ENCODE results near the gene HSPA12A. TPM values are rescaled to one million over a fixed set of nuclear protein-coding genes. Genes with fewer than 3 reads are reported as not detected.

Gene HSPA12A
- total and polyA plus RNA-seq, 2 donors, result 1.7 to 4.4 TPM

DNA sequence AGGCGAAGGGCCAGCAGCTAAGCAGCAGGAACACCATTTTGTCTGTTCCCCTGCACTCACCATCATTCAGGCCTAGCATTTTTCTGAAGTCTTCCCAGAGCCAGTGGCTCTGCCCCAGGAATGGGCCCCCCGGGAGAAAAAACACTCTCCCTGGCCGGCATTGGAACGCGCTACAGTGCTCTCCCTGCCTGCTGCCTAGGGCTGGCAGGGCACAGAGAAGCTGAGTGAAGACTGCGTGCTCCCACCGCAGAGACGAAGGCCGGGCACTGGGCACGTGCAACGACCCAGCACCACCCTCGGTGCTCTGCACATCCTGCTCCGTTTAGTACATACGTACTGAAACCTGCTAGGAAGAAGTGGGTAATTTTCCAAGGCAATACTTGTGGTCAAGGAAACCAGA is 34.4 kb downstream of the HSPA12A start:
- Histone ChIP-seq H3K4me1 (ENCODE audit: control insufficient read depth in 2 of 2, insufficient read depth in 2 of 2, low read length in 2 of 2) (no peaks in the 10 kb centered on the region), H3K27me3 (ENCODE audit: control insufficient read depth in 2 of 2, insufficient read depth in 1 of 2, low read length in 1 of 2) (peaks cover 6% of the 10 kb centered on the region in 2 donors), H3K9me3 (ENCODE audit: control insufficient read depth in 2 of 2, insufficient read depth in 1 of 2, low read length in 1 of 2) (no peaks in the 10 kb centered on the region), H3K27ac (ENCODE audit: low read depth in 1 of 2, low read length in 1 of 2) (no peak overlapping the region), H3K36me3 (ENCODE audit: control insufficient read depth in 2 of 2, insufficient read depth in 2 of 2, low read length in 1 of 2) (no peaks in the 10 kb centered on the region), H3K4me3 (ENCODE audit: low read length in 2 of 2) (no peak overlapping the region)
- DNase-seq (ENCODE audit: low read depth in 6 of 9, low spot score in 9 of 9), result no peak
- 89% methylated on average over 14 of the region's 14 CpGs for WGBS

DNA sequence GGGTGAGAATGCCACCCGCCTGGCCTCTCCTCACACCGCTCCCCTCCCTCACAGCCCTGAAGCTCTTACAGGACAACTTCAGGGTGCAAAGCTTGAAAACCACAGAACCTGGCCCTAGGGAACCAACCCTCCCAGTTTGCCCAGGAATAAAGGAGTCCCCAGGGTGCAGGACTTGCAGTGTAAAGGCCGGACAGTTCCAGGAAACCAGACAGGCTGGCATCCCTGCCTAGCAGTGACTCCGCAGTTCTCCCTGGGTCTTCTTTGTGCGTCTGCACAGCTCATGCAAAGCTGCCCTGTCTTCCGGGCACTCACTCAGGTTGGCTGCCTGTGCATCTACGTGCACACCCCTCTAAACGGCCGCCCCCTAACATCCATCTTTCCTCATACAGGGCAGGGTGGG is 36.1 kb downstream of the HSPA12A start:
- peaks cover under 1 to 6% of the 10 kb centered on the region in 2 donors for H3K27me3 ChIP-seq (ENCODE audit: control insufficient read depth in 2 of 2, insufficient read depth in 1 of 2, low read length in 1 of 2)
- H3K4me3 ChIP-seq (ENCODE audit: low read length in 2 of 2), result no peak overlapping the region
- no peaks in the 10 kb centered on the region for H3K4me1 ChIP-seq (ENCODE audit: control insufficient read depth in 2 of 2, insufficient read depth in 2 of 2, low read length in 2 of 2)
- H3K36me3 ChIP-seq (ENCODE audit: control insufficient read depth in 2 of 2, insufficient read depth in 2 of 2, low read length in 1 of 2), result no peaks in the 10 kb centered on the region
- 84% methylated on average over 9 of the region's 9 CpGs for WGBS
- DNase-seq (ENCODE audit: low read depth in 6 of 9, low spot score in 9 of 9), result no peak
- H3K27ac ChIP-seq (ENCODE audit: low read depth in 1 of 2, low read length in 1 of 2), result no peak overlapping the region
- H3K9me3 ChIP-seq (ENCODE audit: control insufficient read depth in 2 of 2, insufficient read depth in 1 of 2, low read length in 1 of 2), result no peaks in the 10 kb centered on the region

DNA sequence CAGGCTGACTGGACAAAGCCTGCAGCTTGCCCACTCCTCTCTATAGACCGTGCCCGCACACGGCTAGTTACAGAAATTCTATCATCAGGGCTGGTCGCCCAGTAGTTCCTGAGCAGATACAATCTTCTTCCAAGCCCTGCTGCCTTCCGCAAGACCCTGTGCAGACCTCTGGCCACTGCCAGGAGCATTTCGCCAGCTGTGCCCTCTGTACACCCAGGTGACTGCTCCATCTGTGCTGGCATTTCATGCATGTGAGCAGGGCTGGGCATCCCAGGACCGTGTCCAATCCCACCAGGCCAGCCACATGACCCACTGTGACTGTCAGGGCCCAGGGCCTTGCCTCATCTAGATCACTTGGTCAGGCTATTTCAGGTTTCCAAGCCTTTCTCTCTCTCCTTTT is 36.9 kb downstream of the HSPA12A start:
- H3K4me3 ChIP-seq (ENCODE audit: low read length in 2 of 2), result no peak overlapping the region
- H3K9me3 ChIP-seq (ENCODE audit: control insufficient read depth in 2 of 2, insufficient read depth in 1 of 2, low read length in 1 of 2), result no peaks in the 10 kb centered on the region
- H3K27ac ChIP-seq (ENCODE audit: low read depth in 1 of 2, low read length in 1 of 2), result no peak overlapping the region
- WGBS, result 93% methylated on average over 7 of the region's 7 CpGs
- DNase-seq (ENCODE audit: low read depth in 6 of 9, low spot score in 9 of 9), result no peak
- H3K36me3 ChIP-seq (ENCODE audit: control insufficient read depth in 2 of 2, insufficient read depth in 2 of 2, low read length in 1 of 2), result no peaks in the 10 kb centered on the region
- H3K4me1 ChIP-seq (ENCODE audit: control insufficient read depth in 2 of 2, insufficient read depth in 2 of 2, low read length in 2 of 2), result no peaks in the 10 kb centered on the region
- H3K27me3 ChIP-seq (ENCODE audit: control insufficient read depth in 2 of 2, insufficient read depth in 1 of 2, low read length in 1 of 2), result peaks cover 0 to 6% of the 10 kb centered on the region in 2 donors

DNA sequence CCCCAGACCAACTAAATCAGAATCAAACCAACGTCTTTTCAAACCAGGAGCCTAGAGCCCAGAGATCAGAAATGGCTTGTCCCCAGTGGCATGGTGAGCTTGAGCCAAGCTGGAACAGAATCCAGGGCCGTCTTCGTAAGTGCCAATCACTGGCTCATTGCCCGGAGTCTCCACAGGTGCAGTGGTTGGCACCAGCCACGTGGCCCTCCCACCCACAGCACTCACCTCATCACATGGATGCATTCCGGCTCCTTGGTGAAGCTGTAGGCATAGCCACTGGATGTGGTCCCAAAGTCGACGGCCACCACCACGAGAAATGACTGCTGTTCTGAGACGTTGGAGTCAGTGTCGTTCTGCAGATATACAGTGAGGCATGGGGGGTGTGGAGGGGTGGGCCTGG is 37.4 kb downstream of the HSPA12A start:
- 90% methylated on average over 11 of the region's 11 CpGs for WGBS
- no peaks in the 10 kb centered on the region for H3K4me1 ChIP-seq (ENCODE audit: control insufficient read depth in 2 of 2, insufficient read depth in 2 of 2, low read length in 2 of 2)
- H3K36me3 ChIP-seq (ENCODE audit: control insufficient read depth in 2 of 2, insufficient read depth in 2 of 2, low read length in 1 of 2), result no peaks in the 10 kb centered on the region
- peaks cover 0 to 4% of the 10 kb centered on the region in 2 donors for H3K27me3 ChIP-seq (ENCODE audit: control insufficient read depth in 2 of 2, insufficient read depth in 1 of 2, low read length in 1 of 2)
- H3K27ac ChIP-seq (ENCODE audit: low read depth in 1 of 2, low read length in 1 of 2), result no peak overlapping the region
- no peaks in the 10 kb centered on the region for H3K9me3 ChIP-seq (ENCODE audit: control insufficient read depth in 2 of 2, insufficient read depth in 1 of 2, low read length in 1 of 2)
- DNase-seq (ENCODE audit: low read depth in 6 of 9, low spot score in 9 of 9), result no peak
- no peak overlapping the region for H3K4me3 ChIP-seq (ENCODE audit: low read length in 2 of 2)

- Histone ChIP-seq H3K9me3 (ENCODE audit: control insufficient read depth in 2 of 2, insufficient read depth in 1 of 2, low read length in 1 of 2) (no peaks in the 10 kb centered on the region), H3K27me3 (ENCODE audit: control insufficient read depth in 2 of 2, insufficient read depth in 1 of 2, low read length in 1 of 2) (peaks cover 0 to 3% of the 10 kb centered on the region in 2 donors), H3K4me3 (ENCODE audit: low read length in 2 of 2) (no peak overlapping the region), H3K27ac (ENCODE audit: low read depth in 1 of 2, low read length in 1 of 2) (no peak overlapping the region), H3K4me1 (ENCODE audit: control insufficient read depth in 2 of 2, insufficient read depth in 2 of 2, low read length in 2 of 2) (no peaks in the 10 kb centered on the region), H3K36me3 (ENCODE audit: control insufficient read depth in 2 of 2, insufficient read depth in 2 of 2, low read length in 1 of 2) (no peaks in the 10 kb centered on the region)
- 90% methylated on average over 9 of the region's 9 CpGs for WGBS
- no peak for DNase-seq (ENCODE audit: low read depth in 6 of 9, low spot score in 9 of 9)
Observed at GRCh38 chr10:116702165-116702564, 40.2 kb downstream of the HSPA12A start.

DNA sequence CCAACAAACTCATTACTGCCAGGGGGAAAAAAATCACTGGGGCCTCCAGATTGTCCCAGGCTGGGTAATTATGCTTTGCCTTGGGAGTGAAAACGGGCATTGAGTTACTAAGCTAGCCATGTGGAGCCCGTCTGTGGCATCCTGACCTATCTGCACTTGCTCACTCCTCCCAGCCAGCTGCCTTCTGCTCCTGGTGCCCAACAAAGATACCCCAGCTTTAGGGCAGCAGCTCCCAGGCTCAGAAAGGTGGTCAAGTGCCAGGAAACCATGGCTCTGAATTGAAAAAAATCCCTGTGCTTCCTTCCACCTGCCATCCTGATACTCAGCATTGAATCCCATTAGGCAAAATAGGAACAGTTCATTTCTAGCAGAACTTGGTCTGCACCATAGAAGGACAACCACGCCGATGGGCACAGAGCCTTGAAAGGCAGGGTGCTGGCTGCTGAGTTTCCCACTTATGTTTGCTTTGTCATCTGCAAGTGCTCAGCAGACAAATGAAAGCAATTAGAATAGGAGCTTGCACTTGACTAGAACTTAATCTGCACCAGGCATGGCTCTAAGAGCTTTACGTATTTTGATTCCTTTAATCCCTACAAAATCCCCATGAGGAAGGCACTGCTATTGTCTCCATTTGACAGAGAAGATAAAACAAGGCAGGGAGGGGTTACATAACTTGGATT is 42.8 kb downstream of the HSPA12A start:
- Histone ChIP-seq H3K9me3 (ENCODE audit: control insufficient read depth in 2 of 2, insufficient read depth in 1 of 2, low read length in 1 of 2) (no peaks in the 10 kb centered on the region), H3K4me3 (ENCODE audit: low read length in 2 of 2) (no peak overlapping the region), H3K27ac (ENCODE audit: low read depth in 1 of 2, low read length in 1 of 2) (no peak overlapping the region), H3K4me1 (ENCODE audit: control insufficient read depth in 2 of 2, insufficient read depth in 2 of 2, low read length in 2 of 2) (no peaks in the 10 kb centered on the region), H3K36me3 (ENCODE audit: control insufficient read depth in 2 of 2, insufficient read depth in 2 of 2, low read length in 1 of 2) (no peaks in the 10 kb centered on the region), H3K27me3 (ENCODE audit: control insufficient read depth in 2 of 2, insufficient read depth in 1 of 2, low read length in 1 of 2) (peaks cover 0 to 5% of the 10 kb centered on the region in 2 donors)
- 79% methylated on average over 5 of the region's 5 CpGs for WGBS
- no peak for DNase-seq (ENCODE audit: low read depth in 6 of 9, low spot score in 9 of 9)

DNA sequence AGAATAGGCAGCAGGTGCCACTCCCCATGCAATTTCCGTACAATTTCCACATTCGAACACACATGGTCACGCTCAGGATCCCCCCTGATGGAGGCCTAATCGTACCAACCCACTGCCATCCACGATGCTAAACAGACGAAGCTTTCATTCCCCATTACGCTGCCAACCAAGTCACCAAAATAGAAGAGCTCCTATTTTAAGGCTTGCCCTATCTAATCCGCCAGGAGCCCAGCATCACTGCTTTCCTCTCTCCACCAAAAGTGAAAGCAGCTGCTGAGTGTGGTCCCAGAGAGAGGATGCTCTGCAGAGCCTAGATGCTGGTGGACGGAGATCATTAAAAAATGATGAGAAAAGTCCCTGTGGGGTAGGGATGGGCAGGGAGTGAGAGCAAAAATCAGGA is 43.3 kb downstream of the HSPA12A start:
- DNase-seq (ENCODE audit: low read depth in 6 of 9, low spot score in 9 of 9), result no peak
- H3K9me3 ChIP-seq (ENCODE audit: control insufficient read depth in 2 of 2, insufficient read depth in 1 of 2, low read length in 1 of 2), result no peaks in the 10 kb centered on the region
- no peaks in the 10 kb centered on the region for H3K36me3 ChIP-seq (ENCODE audit: control insufficient read depth in 2 of 2, insufficient read depth in 2 of 2, low read length in 1 of 2)
- 89% methylated on average over 9 of the region's 9 CpGs for WGBS
- H3K27me3 ChIP-seq (ENCODE audit: control insufficient read depth in 2 of 2, insufficient read depth in 1 of 2, low read length in 1 of 2), result peaks cover 0 to 5% of the 10 kb centered on the region in 2 donors
- no peak overlapping the region for H3K27ac ChIP-seq (ENCODE audit: low read depth in 1 of 2, low read length in 1 of 2)
- no peaks in the 10 kb centered on the region for H3K4me1 ChIP-seq (ENCODE audit: control insufficient read depth in 2 of 2, insufficient read depth in 2 of 2, low read length in 2 of 2)
- H3K4me3 ChIP-seq (ENCODE audit: low read length in 2 of 2), result no peak overlapping the region

GRCh38 chr10:116698364-116698763 is 44.0 kb downstream of the HSPA12A start:
- 91% methylated on average over 9 of the region's 9 CpGs for WGBS
- Histone ChIP-seq H3K27ac (ENCODE audit: low read depth in 1 of 2, low read length in 1 of 2) (no peak overlapping the region), H3K36me3 (ENCODE audit: control insufficient read depth in 2 of 2, insufficient read depth in 2 of 2, low read length in 1 of 2) (no peaks in the 10 kb centered on the region), H3K9me3 (ENCODE audit: control insufficient read depth in 2 of 2, insufficient read depth in 1 of 2, low read length in 1 of 2) (no peaks in the 10 kb centered on the region), H3K27me3 (ENCODE audit: control insufficient read depth in 2 of 2, insufficient read depth in 1 of 2, low read length in 1 of 2) (peaks cover 0 to 5% of the 10 kb centered on the region in 2 donors), H3K4me1 (ENCODE audit: control insufficient read depth in 2 of 2, insufficient read depth in 2 of 2, low read length in 2 of 2) (no peaks in the 10 kb centered on the region), H3K4me3 (ENCODE audit: low read length in 2 of 2) (no peak overlapping the region)
- DNase-seq (ENCODE audit: low read depth in 6 of 9, low spot score in 9 of 9), result no peak

GRCh38 chr10:116697816-116698215 is 44.5 kb downstream of the HSPA12A start:
- WGBS, result 87% methylated on average over 7 of the region's 7 CpGs
- no peak for DNase-seq (ENCODE audit: low read depth in 6 of 9, low spot score in 9 of 9)
- no peaks in the 10 kb centered on the region for H3K9me3 ChIP-seq (ENCODE audit: control insufficient read depth in 2 of 2, insufficient read depth in 1 of 2, low read length in 1 of 2)
- no peaks in the 10 kb centered on the region for H3K36me3 ChIP-seq (ENCODE audit: control insufficient read depth in 2 of 2, insufficient read depth in 2 of 2, low read length in 1 of 2)
- no peak overlapping the region for H3K4me3 ChIP-seq (ENCODE audit: low read length in 2 of 2)
- H3K27me3 ChIP-seq (ENCODE audit: control insufficient read depth in 2 of 2, insufficient read depth in 1 of 2, low read length in 1 of 2), result peaks cover 0 to 5% of the 10 kb centered on the region in 2 donors
- H3K4me1 ChIP-seq (ENCODE audit: control insufficient read depth in 2 of 2, insufficient read depth in 2 of 2, low read length in 2 of 2), result no peaks in the 10 kb centered on the region
- H3K27ac ChIP-seq (ENCODE audit: low read depth in 1 of 2, low read length in 1 of 2), result no peak overlapping the region

All from thymus (tissue), 11 donors.